Measurements from ENCODE around the gene ZNF605. TPM values are rescaled to one million over a fixed set of nuclear protein-coding genes. Genes with fewer than 3 reads are reported as not detected.

ZNF605 gene
- polyA plus RNA-seq, 1 donor from 2014 or later = 22.6 TPM

- no peak overlapping the region for H3K4me3 ChIP-seq (ENCODE audit: low read length)
These were observed 29.7 kb downstream of the ZNF605 start for GRCh38 chr12:132926415-132926833.

GRCh38 chr12:132925597-132926414 is 30.3 kb downstream of the ZNF605 start:
- peaks cover 84% of the 10 kb centered on the region for H3K9me3 ChIP-seq (ENCODE audit: low read length)
- H3K4me3 ChIP-seq (ENCODE audit: low read length) = no peak overlapping the region
- H2AFZ ChIP-seq (ENCODE audit: low read depth, low read length) = no peak overlapping the region
- TF ChIP-seq CTCF (IDR thresholded peaks at IDR 0.05; ENCODE audit: poor library complexity, severe bottlenecking) (no peak), EZH2 (IDR thresholded peaks at IDR 0.05; ENCODE audit: borderline replicate concordance, insufficient read depth, low read length, poor library complexity, severe bottlenecking) (no peak), MXI1 (conservative IDR thresholded peaks at IDR 0.05; ENCODE audit: poor library complexity, severe bottlenecking) (no peak), RAD21 (conservative IDR thresholded peaks at IDR 0.05) (no peak), POLR2AphosphoS5 (IDR thresholded peaks at IDR 0.05) (no peak), REST (IDR thresholded peaks at IDR 0.05; ENCODE audit: borderline replicate concordance) (no peak)

More at GRCh38 chr12:132926415-132926833, 29.7 kb downstream of the ZNF605 start:
- H3K9me2 ChIP-seq (ENCODE audit: insufficient read depth, low read length) = no peaks in the 10 kb centered on the region
- H3K79me2 ChIP-seq (replicated peaks; ENCODE audit: insufficient read depth, low read length) = no peaks in the 10 kb centered on the region
- no peaks in the 10 kb centered on the region for H4K20me1 ChIP-seq (ENCODE audit: insufficient read depth)
- no peak overlapping the region for H3K4me2 ChIP-seq (ENCODE audit: low read length)
- H3K27me3 ChIP-seq (ENCODE audit: insufficient read depth, low read depth, low read length) = no peaks in the 10 kb centered on the region
- H3K9ac ChIP-seq (ENCODE audit: low read length) = no peak overlapping the region
- no peak overlapping the region for H2AFZ ChIP-seq (ENCODE audit: low read depth, low read length)
- no peaks in the 10 kb centered on the region for H3F3A ChIP-seq (ENCODE audit: insufficient read depth, low read length, poor library complexity, severe bottlenecking)
- H3K36me3 ChIP-seq (ENCODE audit: insufficient read depth, low read length) = peaks cover 51% of the 10 kb centered on the region
- TF ChIP-seq REST (IDR thresholded peaks at IDR 0.05; ENCODE audit: borderline replicate concordance) (no peak), EP300 (conservative IDR thresholded peaks at IDR 0.05; ENCODE audit: poor library complexity, severe bottlenecking) (no peak), MXI1 (conservative IDR thresholded peaks at IDR 0.05; ENCODE audit: poor library complexity, severe bottlenecking) (no peak), CTCF (IDR thresholded peaks at IDR 0.05; ENCODE audit: poor library complexity, severe bottlenecking) (no peak)
- no peak overlapping the region for H3K27ac ChIP-seq (ENCODE audit: low read length)
- peaks cover 82% of the 10 kb centered on the region for H3K9me3 ChIP-seq (ENCODE audit: low read length)

More at GRCh38 chr12:132925597-132926414, 30.3 kb downstream of the ZNF605 start:
- Histone ChIP-seq H3K79me2 (replicated peaks; ENCODE audit: insufficient read depth, low read length) (no peaks in the 10 kb centered on the region), H3F3A (ENCODE audit: insufficient read depth, low read length, poor library complexity, severe bottlenecking) (no peaks in the 10 kb centered on the region), H3K4me2 (ENCODE audit: low read length) (no peak overlapping the region), H3K9ac (ENCODE audit: low read length) (no peak overlapping the region), H4K20me1 (ENCODE audit: insufficient read depth) (no peaks in the 10 kb centered on the region), H3K27ac (ENCODE audit: low read length) (no peak overlapping the region), H3K27me3 (ENCODE audit: insufficient read depth, low read depth, low read length) (no peaks in the 10 kb centered on the region), H3K9me2 (ENCODE audit: insufficient read depth, low read length) (no peaks in the 10 kb centered on the region), H3K36me3 (ENCODE audit: insufficient read depth, low read length) (peaks cover 48% of the 10 kb centered on the region)
